Measurements from ENCODE around the gene DIPK1A.

Gene DIPK1A

GRCh38 chr1:92876351-92876750 is 84.9 kb downstream of the DIPK1A start:
- no peak for DNase-seq (ENCODE audit: low spot score)

- DNase-seq (ENCODE audit: low spot score): no peak
These were observed 86.3 kb downstream of the DIPK1A start for GRCh38 chr1:92874987-92875386.

DNA sequence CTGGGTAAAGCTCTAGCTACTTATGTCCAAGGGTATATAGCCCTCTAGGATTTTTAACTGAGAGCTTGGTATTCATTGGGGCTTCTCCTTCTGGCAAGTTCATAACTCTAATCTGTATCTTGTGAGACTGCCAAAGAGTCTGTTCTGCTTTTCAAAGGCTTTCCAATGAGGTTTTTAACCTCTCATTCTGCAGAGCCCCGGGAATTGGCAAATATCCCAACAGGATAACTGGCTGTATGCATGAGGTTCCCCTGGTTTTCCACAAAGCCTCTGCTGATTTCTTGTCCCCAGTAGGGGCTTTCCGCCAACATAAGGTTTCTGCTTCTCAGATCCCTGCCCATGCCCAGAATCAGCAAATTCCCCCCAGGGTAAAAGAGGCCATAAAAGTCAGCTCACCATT is 88.5 kb downstream of the DIPK1A start:
- DNase-seq (ENCODE audit: low spot score): no peak

DNA sequence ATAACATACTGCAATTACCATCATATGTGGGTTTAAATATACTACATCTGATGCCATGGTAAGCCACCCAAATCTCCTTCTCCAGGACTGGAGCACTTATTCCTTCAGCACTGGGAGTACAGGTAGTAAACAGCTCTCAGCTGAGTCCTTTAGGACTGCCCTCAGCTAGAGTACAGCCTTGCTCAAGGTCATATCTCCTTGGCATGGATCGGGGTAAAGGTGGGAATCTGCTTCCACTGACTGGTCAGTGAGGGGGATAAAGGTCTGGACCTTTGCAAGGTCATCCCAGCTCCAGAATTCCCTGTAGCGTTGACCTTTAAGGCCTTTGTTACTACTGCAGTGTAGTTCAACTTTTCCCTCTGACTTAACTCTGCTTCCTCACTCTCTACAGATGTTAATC is 90.7 kb downstream of the DIPK1A start:
- DNase-seq (ENCODE audit: low spot score): no peak

DNA sequence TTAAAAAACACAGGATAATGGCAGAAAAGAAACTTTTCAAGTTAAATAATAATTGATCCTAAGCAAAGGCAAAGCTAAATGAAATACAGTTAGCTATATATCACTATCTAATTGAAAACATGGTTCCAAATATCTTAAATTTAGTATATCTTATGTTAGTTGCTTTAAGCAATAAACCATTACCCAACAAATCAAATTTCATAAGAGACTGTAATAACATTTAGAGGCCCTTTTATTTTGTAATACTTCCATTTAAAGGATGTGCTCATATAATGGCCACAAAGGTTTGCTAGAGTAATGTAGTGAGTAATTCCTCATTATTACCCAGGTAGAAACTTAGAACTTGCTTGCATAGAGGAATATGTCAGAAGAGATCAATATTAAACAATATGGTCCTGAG is 97.1 kb downstream of the DIPK1A start:
- no peak for DNase-seq (ENCODE audit: low spot score)

DNA sequence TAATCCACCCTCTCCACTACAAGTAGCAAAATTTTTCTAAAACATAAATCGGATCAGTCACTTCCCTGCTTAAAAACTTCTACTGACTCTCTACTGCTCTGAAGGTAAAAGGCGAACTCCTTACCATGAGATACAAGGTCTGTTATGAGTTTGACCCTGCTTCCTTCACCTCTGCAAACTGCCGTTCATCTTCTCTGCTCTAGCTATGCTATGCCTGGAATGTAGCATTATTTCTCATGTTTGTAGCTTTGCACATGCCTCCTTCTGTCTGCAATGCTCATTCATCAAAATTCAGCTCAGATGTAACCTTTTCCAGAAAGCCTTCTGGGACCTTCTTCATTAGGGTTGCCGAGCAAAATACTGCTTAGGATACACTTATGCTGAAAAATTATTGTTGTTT is 98.7 kb downstream of the DIPK1A start:
- no peak for DNase-seq (ENCODE audit: low spot score)

DNA sequence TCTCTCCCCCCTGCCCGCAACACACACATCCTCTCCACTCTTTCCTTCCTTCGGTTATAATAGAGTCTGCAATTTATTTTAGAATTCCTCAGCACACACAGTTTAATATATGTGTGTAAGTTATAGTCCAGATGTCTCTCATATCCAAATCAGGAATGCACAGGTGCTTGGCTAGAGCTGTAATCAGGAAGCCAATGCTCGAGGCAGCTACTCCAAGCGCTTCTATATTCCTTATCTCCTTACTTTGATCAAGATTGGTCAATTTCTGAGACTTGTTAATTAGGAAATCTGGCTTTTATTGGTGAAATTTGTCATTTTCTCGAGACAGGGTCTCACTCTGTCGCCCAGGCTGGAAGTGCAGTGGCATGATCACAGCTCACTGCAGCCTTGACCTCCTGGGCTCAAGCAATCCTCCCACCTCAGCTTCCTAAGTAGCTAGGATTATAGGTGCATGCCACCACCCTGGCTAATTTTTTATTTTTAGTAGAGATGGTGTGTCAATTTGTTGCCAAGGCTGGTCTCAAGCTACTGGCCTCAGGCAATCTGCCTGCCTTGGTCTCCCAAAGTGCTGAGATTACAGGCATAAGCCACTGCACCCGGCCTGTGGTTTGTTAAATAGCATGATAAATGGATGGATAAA is 101.7 kb downstream of the DIPK1A start:
- no peak for DNase-seq (ENCODE audit: low spot score)

GRCh38 chr1:92858564-92859399 is 102.5 kb downstream of the DIPK1A start:
- DNase-seq (ENCODE audit: low spot score): peak; percentile 65

- DNase-seq (ENCODE audit: low spot score): no peak
These were observed 103.4 kb downstream of the DIPK1A start for GRCh38 chr1:92857817-92858216.

- no peak for DNase-seq (ENCODE audit: low spot score)
These were observed 106.0 kb downstream of the DIPK1A start for GRCh38 chr1:92855236-92855635.

GRCh38 chr1:92854101-92854785 is 107.0 kb downstream of the DIPK1A start:
- no peak for DNase-seq (ENCODE audit: low spot score)

- no peak for DNase-seq (ENCODE audit: low spot score)
These were observed 108.0 kb downstream of the DIPK1A start for GRCh38 chr1:92853299-92853698.

DNA sequence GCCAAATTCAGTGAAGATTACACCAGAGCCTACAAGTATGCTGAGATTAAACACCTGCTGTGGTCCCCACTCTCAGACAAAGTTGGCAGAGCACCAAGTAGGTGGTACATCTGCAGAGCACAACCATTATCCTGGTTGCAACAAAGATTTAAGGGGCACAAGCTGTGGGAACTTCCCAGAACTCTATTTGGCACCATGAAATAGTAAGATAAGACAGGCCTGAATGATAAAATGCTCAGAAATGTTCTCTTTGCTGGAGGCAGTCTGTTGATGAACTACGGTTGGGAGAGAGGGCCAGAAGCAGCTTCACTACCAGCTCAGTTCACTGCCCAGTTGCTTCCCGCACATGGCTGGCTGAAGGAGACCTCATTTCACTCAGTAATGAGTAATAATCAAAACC is 109.5 kb downstream of the DIPK1A start:
- peak; percentile 26 for DNase-seq (ENCODE audit: low spot score)

DNA sequence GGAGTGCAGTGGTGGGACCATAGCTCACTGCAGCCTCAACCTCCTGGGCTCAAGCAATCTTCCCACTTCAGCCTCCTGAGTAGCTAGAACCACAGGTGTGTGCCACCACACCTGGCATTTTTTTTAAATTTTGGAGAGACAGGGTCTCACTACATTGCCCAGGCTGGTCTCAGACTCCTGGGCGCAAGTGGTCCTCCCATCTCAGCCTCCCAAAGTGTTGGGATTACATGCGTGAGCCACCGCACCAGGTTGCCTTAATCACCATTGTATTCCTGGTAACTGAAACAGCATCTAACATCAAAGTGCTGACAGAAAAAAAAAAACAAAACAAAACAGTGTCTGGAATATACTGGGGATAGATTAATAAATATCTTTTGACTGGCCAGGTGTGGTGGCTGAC is 111.2 kb downstream of the DIPK1A start:
- DNase-seq (ENCODE audit: low spot score): no peak

DNA sequence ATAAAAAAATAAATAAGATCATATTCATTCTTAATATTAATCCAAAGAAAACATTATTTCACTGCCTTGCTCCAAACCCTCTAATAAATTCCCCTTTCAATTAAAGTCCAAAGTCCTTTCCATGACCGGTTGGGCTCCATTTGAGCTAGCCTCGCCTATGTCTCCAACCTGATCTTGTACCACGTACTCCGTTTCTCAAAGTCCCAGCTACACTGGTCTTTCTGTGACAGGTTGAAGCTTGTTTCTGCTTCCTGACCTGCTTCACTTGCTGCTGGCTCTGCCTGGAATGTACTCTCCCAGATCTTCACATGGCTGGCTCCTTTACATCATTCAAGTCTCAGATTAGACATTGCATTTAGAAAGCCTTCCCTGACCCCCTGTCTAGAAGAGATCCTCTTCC is 113.1 kb downstream of the DIPK1A start:
- DNase-seq (ENCODE audit: low spot score): no peak

DNA sequence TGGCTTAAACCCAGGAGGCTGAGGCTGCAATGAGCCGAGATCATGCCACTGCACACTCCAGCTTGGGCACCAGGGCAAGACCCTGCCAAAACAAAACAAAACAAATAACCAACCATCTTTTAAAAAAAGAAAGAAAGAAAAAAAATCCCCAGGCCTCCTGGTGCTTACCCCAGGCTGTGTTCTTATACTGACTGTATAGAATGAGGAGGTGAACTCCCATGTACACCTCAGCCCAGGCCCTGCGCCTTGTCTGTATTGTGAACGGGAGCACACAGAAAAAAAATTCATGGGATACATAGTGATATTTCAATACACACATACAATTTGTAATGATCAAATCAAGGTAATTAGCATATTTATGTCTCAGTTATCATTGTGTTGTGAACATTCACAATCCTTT is 115.4 kb downstream of the DIPK1A start:
- DNase-seq (ENCODE audit: low spot score): no peak

GRCh38 chr1:92844439-92844838 is 116.8 kb downstream of the DIPK1A start:
- DNase-seq (ENCODE audit: low spot score): no peak

- DNase-seq (ENCODE audit: low spot score): no peak
These were observed 117.6 kb downstream of the DIPK1A start for GRCh38 chr1:92843429-92844352.

DNA sequence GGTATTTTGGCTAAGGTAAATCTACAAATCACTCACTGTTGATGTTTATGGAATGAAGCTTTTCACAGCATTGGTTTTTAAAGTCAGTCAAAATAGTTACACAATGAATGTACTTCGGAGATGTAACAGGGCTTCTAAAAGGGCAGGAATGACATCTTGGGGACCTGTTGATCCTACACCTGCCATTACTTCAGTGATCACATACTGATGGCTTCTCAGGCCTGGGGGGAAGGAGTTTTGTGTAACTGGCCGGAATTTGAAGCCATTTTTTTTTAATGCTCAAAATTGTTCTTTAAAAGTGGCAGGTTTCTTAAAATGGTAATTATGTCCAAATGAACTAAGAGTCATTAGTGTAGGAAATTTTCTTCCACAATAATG is 118.2 kb downstream of the DIPK1A start:
- DNase-seq (ENCODE audit: low spot score): no peak

GRCh38 chr1:92842082-92843045 is 118.9 kb downstream of the DIPK1A start:
- no peak for DNase-seq (ENCODE audit: low spot score)

GRCh38 chr1:92840600-92840999 is 120.7 kb downstream of the DIPK1A start:
- no peak for DNase-seq (ENCODE audit: low spot score)
